ENCODE data around the gene AFF3.

AFF3 gene

GRCh38 chr2:99644419-99644787 lies 498.0 kb downstream of the AFF3 start:
- DNase-seq: peak in 2 of 51 donors; percentile 6 to 10

- no peak for DNase-seq
These were observed 498.5 kb downstream of the AFF3 start for GRCh38 chr2:99643787-99644418.

GRCh38 chr2:99641999-99642398 lies 500.4 kb downstream of the AFF3 start:
- no peak for DNase-seq

GRCh38 chr2:99640635-99641151 lies 501.7 kb downstream of the AFF3 start:
- no peak for DNase-seq

- DNase-seq: no peak
These were observed 503.6 kb downstream of the AFF3 start for GRCh38 chr2:99638791-99639190.

GRCh38 chr2:99637159-99637697 lies 505.2 kb downstream of the AFF3 start:
- no peak for DNase-seq

GRCh38 chr2:99636144-99637034 lies 506.0 kb downstream of the AFF3 start:
- DNase-seq: peak in 25 of 51 donors; percentile 6 to 56 (median 29)

- DNase-seq: no peak
These were observed 506.7 kb downstream of the AFF3 start for GRCh38 chr2:99635710-99636109.

- DNase-seq: no peak
These were observed 508.2 kb downstream of the AFF3 start for GRCh38 chr2:99634234-99634633.

- DNase-seq: no peak
These were observed 510.7 kb downstream of the AFF3 start for GRCh38 chr2:99631700-99632099.

GRCh38 chr2:99629320-99629719 lies 513.1 kb downstream of the AFF3 start:
- no peak for DNase-seq

GRCh38 chr2:99626158-99626557 lies 516.2 kb downstream of the AFF3 start:
- no peak for DNase-seq

- no peak for DNase-seq
These were observed 517.7 kb downstream of the AFF3 start for GRCh38 chr2:99624677-99625076.

- no peak for DNase-seq
These were observed 518.8 kb downstream of the AFF3 start for GRCh38 chr2:99623613-99624012.

GRCh38 chr2:99623035-99623434 lies 519.4 kb downstream of the AFF3 start:
- DNase-seq: no peak

GRCh38 chr2:99622534-99622933 lies 519.9 kb downstream of the AFF3 start:
- DNase-seq: no peak

GRCh38 chr2:99621774-99622173 lies 520.6 kb downstream of the AFF3 start:
- DNase-seq: no peak

GRCh38 chr2:99621106-99621505 lies 521.3 kb downstream of the AFF3 start:
- no peak for DNase-seq

- DNase-seq: no peak
These were observed 523.2 kb downstream of the AFF3 start for GRCh38 chr2:99619151-99619550.

- no peak for DNase-seq
These were observed 523.8 kb downstream of the AFF3 start for GRCh38 chr2:99618579-99619097.

- DNase-seq: no peak
These were observed 524.6 kb downstream of the AFF3 start for GRCh38 chr2:99617811-99618210.

- DNase-seq: peak in 21 of 51 donors; percentile 11 to 71 (median 32)
These were observed 527.1 kb downstream of the AFF3 start for GRCh38 chr2:99615247-99615771.
